ENCODE results near the gene GLIS2. TPM values are rescaled to one million over a fixed set of nuclear protein-coding genes. Genes with fewer than 3 reads are reported as not detected.

GLIS2 gene
- total RNA-seq, 1 experiment from 2014 or later: 2.1 TPM

DNA sequence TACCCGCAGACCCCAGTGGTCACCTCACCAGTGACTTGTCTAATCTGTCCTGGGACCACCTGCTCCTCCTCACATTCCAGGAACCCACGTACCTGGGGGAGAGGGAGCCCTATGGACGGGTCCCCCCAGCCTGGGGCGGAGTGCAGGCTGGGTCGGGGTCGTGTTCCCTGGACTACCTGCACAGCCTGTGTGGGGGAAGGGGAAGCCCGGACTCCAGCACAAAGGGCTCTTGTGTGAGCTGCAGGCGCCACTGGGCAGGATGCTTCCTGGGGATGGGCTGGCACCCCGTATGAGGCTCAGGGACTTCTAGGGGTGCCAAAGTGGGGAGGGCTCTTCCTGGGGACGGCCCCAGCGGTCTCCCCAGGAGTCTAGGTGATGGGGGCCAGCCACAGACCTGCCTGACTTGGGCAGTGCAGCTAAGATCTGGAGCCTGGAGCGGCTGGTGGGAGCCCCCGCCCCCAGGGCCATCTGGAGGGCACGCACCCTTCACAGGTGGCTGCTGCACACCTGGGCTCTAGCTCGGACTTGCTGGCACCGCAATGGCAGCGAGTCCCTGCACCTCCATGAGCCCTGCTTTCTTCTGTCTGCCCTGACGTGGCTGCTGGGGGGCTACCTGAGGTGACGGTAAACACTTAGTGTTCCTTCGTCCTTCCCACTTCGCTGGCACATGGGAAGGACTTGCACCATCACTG is 63.3 kb downstream of the GLIS2 start:
- Histone ChIP-seq H3K4me3 (ENCODE audit: low read length) (no peak overlapping the region), H3K9me2 (replicated peaks; ENCODE audit: low read length) (no peaks in the 10 kb centered on the region), H3K9me3 (ENCODE audit: low read length) (no peaks in the 10 kb centered on the region), H3K36me3 (ENCODE audit: low read depth, low read length) (no peaks in the 10 kb centered on the region), H3K4me1 (ENCODE audit: insufficient read depth, low read length) (peaks cover 28% of the 10 kb centered on the region), H3F3A (ENCODE audit: low read length, unreplicated experiment) (no peaks in the 10 kb centered on the region), H2AFZ (ENCODE audit: low read length) (no peak overlapping the region), H3K27ac (ENCODE audit: low read length) (no peak overlapping the region), H3K9ac (ENCODE audit: low read length) (no peak overlapping the region), H3K27me3 (ENCODE audit: low read length) (no peaks in the 10 kb centered on the region), H3K4me2 (ENCODE audit: low read length) (no peak overlapping the region), H4K20me1 (ENCODE audit: low read length) (peaks cover 4% of the 10 kb centered on the region; the same call in 1 of the 2 replicates), H3K79me2 (ENCODE audit: low read length) (peaks cover 10% of the 10 kb centered on the region)
- ATAC-seq (no peak), DNase-seq (no peak)
- POLR2A ChIA-PET (ENCODE audit: unreplicated experiment): no interaction called here
- intact Hi-C loops (cut with micrococcal nuclease): no loop called here
- TF ChIP-seq EZH2phosphoT487 (IDR thresholded peaks at IDR 0.05; ENCODE audit: borderline replicate concordance, low read length): no peak
- TF ChIP-seq EZH2 (IDR thresholded peaks at IDR 0.05; ENCODE audit: low read length, unreplicated experiment): no peak
- TF ChIP-seq, protein P1, sequence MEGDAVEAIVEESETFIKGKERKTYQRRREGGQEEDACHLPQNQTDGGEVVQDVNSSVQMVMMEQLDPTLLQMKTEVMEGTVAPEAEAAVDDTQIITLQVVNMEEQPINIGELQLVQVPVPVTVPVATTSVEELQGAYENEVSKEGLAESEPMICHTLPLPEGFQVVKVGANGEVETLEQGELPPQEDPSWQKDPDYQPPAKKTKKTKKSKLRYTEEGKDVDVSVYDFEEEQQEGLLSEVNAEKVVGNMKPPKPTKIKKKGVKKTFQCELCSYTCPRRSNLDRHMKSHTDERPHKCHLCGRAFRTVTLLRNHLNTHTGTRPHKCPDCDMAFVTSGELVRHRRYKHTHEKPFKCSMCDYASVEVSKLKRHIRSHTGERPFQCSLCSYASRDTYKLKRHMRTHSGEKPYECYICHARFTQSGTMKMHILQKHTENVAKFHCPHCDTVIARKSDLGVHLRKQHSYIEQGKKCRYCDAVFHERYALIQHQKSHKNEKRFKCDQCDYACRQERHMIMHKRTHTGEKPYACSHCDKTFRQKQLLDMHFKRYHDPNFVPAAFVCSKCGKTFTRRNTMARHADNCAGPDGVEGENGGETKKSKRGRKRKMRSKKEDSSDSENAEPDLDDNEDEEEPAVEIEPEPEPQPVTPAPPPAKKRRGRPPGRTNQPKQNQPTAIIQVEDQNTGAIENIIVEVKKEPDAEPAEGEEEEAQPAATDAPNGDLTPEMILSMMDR (conservative IDR thresholded peaks at IDR 0.05; ENCODE audit: low read depth, low read length): no peak
- CTCF ChIA-PET: no interaction called here
- no TSS peak for BruUV-seq (replicated peaks)

DNA sequence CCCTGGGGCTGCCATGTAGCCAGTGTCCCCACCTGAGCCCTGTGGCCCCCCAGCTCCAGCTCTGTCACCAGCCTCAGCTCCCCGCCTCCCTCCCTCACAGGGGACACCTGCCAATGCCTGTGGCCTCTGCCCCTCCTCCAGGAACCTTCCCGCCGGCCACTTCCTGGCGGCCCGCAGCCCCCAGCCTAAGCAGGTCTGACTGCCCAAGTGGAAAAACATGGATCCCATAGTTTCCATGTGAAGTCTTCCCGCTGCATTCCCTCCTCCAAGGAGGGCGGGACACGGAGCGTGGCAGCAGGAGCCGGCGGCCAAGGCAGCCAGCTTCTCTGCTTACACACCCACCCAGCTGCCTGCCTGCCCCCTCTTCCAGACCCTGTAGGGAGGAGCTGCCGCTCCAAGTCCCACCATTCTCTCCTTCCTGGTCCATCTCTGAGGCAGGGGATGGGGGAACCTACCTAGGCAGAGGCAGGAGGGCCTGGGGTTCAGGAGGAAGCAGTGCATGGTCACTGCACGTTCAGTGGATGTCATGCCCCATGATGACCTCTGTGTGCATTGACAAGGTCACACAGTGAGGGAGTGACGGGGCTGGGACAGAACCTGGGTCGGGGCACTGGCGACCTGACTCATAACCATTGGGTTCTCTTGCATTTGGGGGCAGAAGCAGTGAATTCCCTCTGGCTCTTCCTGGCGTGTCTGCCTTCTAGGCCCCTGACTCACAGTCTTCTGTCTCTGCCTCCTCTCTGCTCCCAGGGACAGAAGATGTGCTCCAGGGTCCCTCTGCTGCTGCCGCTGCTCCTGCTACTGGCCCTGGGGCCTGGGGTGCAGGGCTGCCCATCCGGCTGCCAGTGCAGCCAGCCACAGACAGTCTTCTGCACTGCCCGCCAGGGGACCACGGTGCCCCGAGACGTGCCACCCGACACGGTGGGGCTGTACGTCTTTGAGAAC is 64.5 kb downstream of the GLIS2 start:
- ATAC-seq: no peak
- ChIA-PET POLR2A (ENCODE audit: unreplicated experiment) (no interaction called here), CTCF (no interaction called here)
- Histone ChIP-seq H2AFZ (ENCODE audit: low read length) (no peak overlapping the region), H3K9me2 (replicated peaks; ENCODE audit: low read length) (no peaks in the 10 kb centered on the region), H3K79me2 (ENCODE audit: low read length) (peaks cover 5% of the 10 kb centered on the region; the same call in 1 of the 2 replicates), H3F3A (ENCODE audit: low read length, unreplicated experiment) (no peaks in the 10 kb centered on the region), H3K27ac (ENCODE audit: low read length) (no peak overlapping the region), H3K4me2 (ENCODE audit: low read length) (no peak overlapping the region), H3K9me3 (ENCODE audit: low read length) (no peaks in the 10 kb centered on the region), H3K9ac (ENCODE audit: low read length) (no peak overlapping the region), H3K27me3 (ENCODE audit: low read length) (no peaks in the 10 kb centered on the region), H3K4me3 (ENCODE audit: low read length) (no peak overlapping the region), H3K4me1 (ENCODE audit: insufficient read depth, low read length) (peaks cover 16% of the 10 kb centered on the region), H3K36me3 (ENCODE audit: low read depth, low read length) (no peaks in the 10 kb centered on the region), H4K20me1 (ENCODE audit: low read length) (no peaks in the 10 kb centered on the region; the same call in 1 of the 2 replicates)
- intact Hi-C loops (cut with micrococcal nuclease): no loop called here
- DNase-seq: no peak
- TF ChIP-seq, protein P1 (conservative IDR thresholded peaks at IDR 0.05; ENCODE audit: low read depth, low read length): no peak
- TF ChIP-seq EZH2phosphoT487 (IDR thresholded peaks at IDR 0.05; ENCODE audit: borderline replicate concordance, low read length) (no peak), EZH2 (IDR thresholded peaks at IDR 0.05; ENCODE audit: low read length, unreplicated experiment) (no peak)
- BruUV-seq (replicated peaks): no TSS peak
